Testis (tissue), 2 donors: Measurements from ENCODE around the gene MCF2L.

Source experiments
- POLR2A ChIP-seq: fragments of 450-650 bp; IDR thresholded peaks from one replicate; pipeline ENCODE4 v1.6.1; 2017; ENCODE audit warnings: antibody characterized with exemption, mild to moderate bottlenecking, moderate library complexity
- TF ChIP-seq, protein P1 (sequence below), 3 experiments: fragments of 450-650 bp in 2 of 3; fragments of 200-600 bp in 1 of 3; sonication (generic) in 1 of 3; IDR thresholded peaks; one replicate each; pipeline ENCODE4 v1.5.1; 2016 to 2019; ENCODE audit warnings: antibody characterized with exemption in 3 of 3, mild to moderate bottlenecking in 2 of 3, moderate library complexity in 1 of 3

DNA sequence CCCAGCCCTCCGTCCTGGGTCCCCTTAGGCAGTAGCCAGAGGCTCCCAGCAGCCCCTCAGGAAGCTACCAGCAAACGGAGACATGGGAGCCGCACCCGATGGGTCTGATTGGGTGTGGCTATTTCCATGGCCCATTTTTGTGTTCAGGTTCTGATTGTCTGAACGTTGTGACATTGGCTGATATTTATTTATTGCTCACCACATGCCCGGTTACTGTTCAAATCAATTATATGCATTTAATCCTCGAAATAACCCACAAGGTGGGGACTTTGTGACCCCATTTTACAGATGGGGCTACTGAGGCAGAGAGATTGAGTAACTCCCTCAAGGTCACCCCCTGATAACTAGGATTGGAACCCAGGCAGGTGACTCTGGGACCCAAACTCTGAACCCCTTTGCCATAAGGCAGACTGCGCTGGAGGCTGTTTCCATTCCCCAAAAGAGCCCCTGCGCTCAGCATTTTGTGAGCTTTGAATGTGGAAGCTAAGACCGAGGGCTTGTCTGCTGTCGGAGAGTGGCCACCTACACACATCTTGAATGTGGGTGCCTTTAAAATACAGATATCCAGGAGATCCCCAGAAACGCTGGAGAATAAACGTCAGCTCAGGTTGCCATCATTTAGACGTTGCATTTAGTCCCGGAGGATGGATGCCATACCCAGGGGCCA is 13.6 kb upstream of the MCF2L start:
- TF ChIP-seq, protein P1, sequence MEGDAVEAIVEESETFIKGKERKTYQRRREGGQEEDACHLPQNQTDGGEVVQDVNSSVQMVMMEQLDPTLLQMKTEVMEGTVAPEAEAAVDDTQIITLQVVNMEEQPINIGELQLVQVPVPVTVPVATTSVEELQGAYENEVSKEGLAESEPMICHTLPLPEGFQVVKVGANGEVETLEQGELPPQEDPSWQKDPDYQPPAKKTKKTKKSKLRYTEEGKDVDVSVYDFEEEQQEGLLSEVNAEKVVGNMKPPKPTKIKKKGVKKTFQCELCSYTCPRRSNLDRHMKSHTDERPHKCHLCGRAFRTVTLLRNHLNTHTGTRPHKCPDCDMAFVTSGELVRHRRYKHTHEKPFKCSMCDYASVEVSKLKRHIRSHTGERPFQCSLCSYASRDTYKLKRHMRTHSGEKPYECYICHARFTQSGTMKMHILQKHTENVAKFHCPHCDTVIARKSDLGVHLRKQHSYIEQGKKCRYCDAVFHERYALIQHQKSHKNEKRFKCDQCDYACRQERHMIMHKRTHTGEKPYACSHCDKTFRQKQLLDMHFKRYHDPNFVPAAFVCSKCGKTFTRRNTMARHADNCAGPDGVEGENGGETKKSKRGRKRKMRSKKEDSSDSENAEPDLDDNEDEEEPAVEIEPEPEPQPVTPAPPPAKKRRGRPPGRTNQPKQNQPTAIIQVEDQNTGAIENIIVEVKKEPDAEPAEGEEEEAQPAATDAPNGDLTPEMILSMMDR (IDR thresholded peaks at IDR 0.05): no peak
- no peak for TF ChIP-seq POLR2A
